Hepatocyte (in vitro differentiated cells): ENCODE data around the gene YJU2. TPM values are rescaled to one million over a fixed set of nuclear protein-coding genes. Genes with fewer than 3 reads are reported as not detected.
A peak's percentile ranks its signal among the peaks of the same experiment; 100 is the strongest.

Source experiments
- DNase-seq: peaks from one replicate; pipeline ENCODE4 v3.0.0-alpha.2; 2016; ENCODE audit warnings: low spot score
- H2AFZ ChIP-seq: fragments of 200-600 bp; sonication (generic); 2 replicates; pipeline ENCODE4 v1.6.0; 2016; ENCODE audit warnings: antibody characterized with exemption, mild to moderate bottlenecking
- H3K27ac ChIP-seq: fragments of 200-600 bp; sonication (generic); 2 replicates; pipeline ENCODE4 v1.5.1; 2016; ENCODE audit warnings: mild to moderate bottlenecking
- H3K27me3 ChIP-seq: fragments of 200-600 bp; sonication (generic); 2 replicates; pipeline ENCODE4 v1.6.1; 2016
- H3K36me3 ChIP-seq: fragments of 200-600 bp; sonication (generic); replicated peaks from 2 replicates; pipeline ENCODE4 v1.5.1; 2016; ENCODE audit warnings: low read depth; ENCODE audit not compliant: insufficient read depth
- H3K4me1 ChIP-seq: fragments of 200-600 bp; sonication (generic); 2 replicates; pipeline ENCODE4 v1.5.1; 2016; ENCODE audit warnings: mild to moderate bottlenecking, moderate library complexity; ENCODE audit not compliant: insufficient read depth
- H3K4me2 ChIP-seq: fragments of 200-600 bp; sonication (generic); 2 replicates; pipeline ENCODE4 v1.6.0; 2016
- H3K4me3 ChIP-seq: fragments of 200-600 bp; sonication (generic); 2 replicates; pipeline ENCODE4 v1.5.1; 2016; ENCODE audit warnings: mild to moderate bottlenecking
- H3K79me2 ChIP-seq: fragments of 200-600 bp; sonication (generic); 2 replicates; pipeline ENCODE4 v1.6.0; 2017; ENCODE audit warnings: mild to moderate bottlenecking
- H3K9me2 ChIP-seq: fragments of 200-600 bp; sonication (generic); replicated peaks from 2 replicates; pipeline ENCODE4 v1.6.0; 2017; ENCODE audit warnings: mild to moderate bottlenecking; ENCODE audit not compliant: insufficient read depth
- H3K9me3 ChIP-seq: fragments of 200-600 bp; sonication (generic); 2 replicates; pipeline ENCODE4 v1.5.1; 2016; ENCODE audit warnings: low read depth, mild to moderate bottlenecking
- H4K20me1 ChIP-seq: fragments of 200-600 bp; sonication (generic); 2 replicates; pipeline ENCODE4 v1.6.0; 2016; ENCODE audit warnings: mild to moderate bottlenecking; ENCODE audit not compliant: insufficient read depth, poor library complexity, severe bottlenecking
- CTCF ChIP-seq: fragments of 200-600 bp; sonication (generic); IDR thresholded peaks from 2 replicates; pipeline ENCODE4 v1.5.1; 2016; ENCODE audit warnings: antibody characterized with exemption, mild to moderate bottlenecking; ENCODE audit not compliant: poor library complexity
- EZH2 ChIP-seq: fragments of 200-600 bp; sonication (generic); IDR thresholded peaks from 2 replicates; pipeline ENCODE4 v1.6.1; 2016; ENCODE audit warnings: antibody characterized with exemption, mild to moderate bottlenecking, borderline replicate concordance
- EZH2phosphoT487 ChIP-seq: fragments of 200-600 bp; sonication (generic); IDR thresholded peaks from one replicate; pipeline ENCODE4 v1.6.1; 2018; ENCODE audit warnings: antibody characterized with exemption, mild to moderate bottlenecking, low read depth, moderate library complexity; ENCODE audit not compliant: unreplicated experiment, severe bottlenecking
- WGBS: methylation state at CpG from one replicate; pipeline ENCODE4 v1.1.6; 2016; ENCODE audit warnings: low lambda C conversion rate; ENCODE audit errors: missing lambda C conversion rate; 5-methylcytosine and 5-hydroxymethylcytosine counted together
- polyA plus RNA-seq: library from polyadenylated mRNA; unstranded; fragments of >200 nt; fragmentation: Nextera tagmentation; extraction: Ambion mirVana; gene quantifications from 2 replicates; pipeline ENCODE4 v1.2.1, GENCODE V29; 2016
- total RNA-seq: library from RNA; depleted of rRNA; stranded (reverse); fragments of >200 nt; gene quantifications from 2 replicates; pipeline ENCODE4 v1.2.3, GENCODE V29; 2014

Gene YJU2
- total and polyA plus RNA-seq, 2 experiments from 2014 or later: 16.0 to 18.8 TPM

DNA sequence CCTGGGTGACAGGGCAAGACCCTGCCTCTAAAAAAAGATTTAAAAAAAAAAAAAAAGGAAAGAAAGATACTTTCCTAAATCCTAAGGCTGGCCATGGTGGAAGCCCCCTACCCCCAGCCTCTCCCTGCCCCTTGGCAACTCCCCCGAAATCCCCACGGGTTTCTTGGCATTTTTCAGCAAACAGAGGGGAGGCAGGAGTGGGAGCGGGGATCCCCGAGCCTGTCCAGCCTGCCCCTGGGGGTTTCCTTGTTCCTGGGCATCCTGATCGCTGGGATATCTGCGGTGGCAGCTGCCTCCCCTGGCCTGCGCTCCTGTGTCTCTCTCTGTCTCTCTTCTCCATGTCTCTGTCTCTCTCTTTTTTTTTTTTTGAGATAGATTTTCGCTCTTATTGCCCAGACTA, 21.0 kb upstream of the YJU2 start:
- 90% methylated on average over 8 of the region's 8 CpGs for WGBS
- TF ChIP-seq EZH2: no peak
- no peak for TF ChIP-seq EZH2phosphoT487
- TF ChIP-seq CTCF: no peak
- no peaks in the 10 kb centered on the region for H3K9me3 ChIP-seq

GRCh38 chr19:4227771-4228170, 19.1 kb upstream of the YJU2 start:
- no peaks in the 10 kb centered on the region for H3K27me3 ChIP-seq
- no peaks in the 10 kb centered on the region for H3K36me3 ChIP-seq

More for the DNA sequence above, 21.0 kb upstream of the YJU2 start:
- peaks cover 9% of the 10 kb centered on the region for H3K4me1 ChIP-seq
- no peak overlapping the region for H2AFZ ChIP-seq
- DNase-seq: no peak
- no peaks in the 10 kb centered on the region for H3K9me2 ChIP-seq
- H3K4me2 ChIP-seq: no peak overlapping the region
- no peak overlapping the region for H3K4me3 ChIP-seq
- H3K79me2 ChIP-seq: no peaks in the 10 kb centered on the region
- no peaks in the 10 kb centered on the region for H3K36me3 ChIP-seq
- no peaks in the 10 kb centered on the region for H3K27me3 ChIP-seq
- H4K20me1 ChIP-seq: no peaks in the 10 kb centered on the region
- no peak overlapping the region for H3K27ac ChIP-seq

GRCh38 chr19:4228765-4229178, 18.1 kb upstream of the YJU2 start:
- Histone ChIP-seq H3K9me3 (no peaks in the 10 kb centered on the region), H3K36me3 (no peaks in the 10 kb centered on the region), H2AFZ (peak overlapping the region; percentile 55), H3K27ac (no peak overlapping the region), H3K4me1 (peaks cover 9% of the 10 kb centered on the region), H3K27me3 (no peaks in the 10 kb centered on the region), H4K20me1 (no peaks in the 10 kb centered on the region), H3K4me2 (peak overlapping the region; percentile 61), H3K9me2 (no peaks in the 10 kb centered on the region), H3K79me2 (no peaks in the 10 kb centered on the region), H3K4me3 (no peak overlapping the region)
- WGBS: 93% methylated on average over 2 of the region's 2 CpGs
- DNase-seq: no peak
- TF ChIP-seq EZH2 (no peak), CTCF (no peak), EZH2phosphoT487 (no peak)

More at GRCh38 chr19:4227771-4228170, 19.1 kb upstream of the YJU2 start:
- no peak for TF ChIP-seq EZH2
- TF ChIP-seq CTCF: no peak
- TF ChIP-seq EZH2phosphoT487: no peak
- no peaks in the 10 kb centered on the region for H3K9me2 ChIP-seq
- H3K4me2 ChIP-seq: no peak overlapping the region
- H3K9me3 ChIP-seq: no peaks in the 10 kb centered on the region
- no peak overlapping the region for H3K27ac ChIP-seq
- peaks cover 9% of the 10 kb centered on the region for H3K4me1 ChIP-seq
- DNase-seq: no peak
- no peak overlapping the region for H3K4me3 ChIP-seq
- H3K79me2 ChIP-seq: no peaks in the 10 kb centered on the region
- no peaks in the 10 kb centered on the region for H4K20me1 ChIP-seq
- no peak overlapping the region for H2AFZ ChIP-seq
